HEK293T (cell line): ENCODE data around the gene ALPL.

Experiments
- CTCF ChIA-PET: fragments of 350-600 bp; formaldehyde crosslinking; extraction: SDS; loops from one replicate; lab custom pipeline; 2021; ENCODE audit warnings: antibody characterized with exemption, inconsistent platforms; lab: Yijun Ruan, JAX
- POLR2A ChIA-PET: fragments of 350-600 bp; formaldehyde crosslinking; extraction: SDS; loops from one replicate; lab custom pipeline; 2020; ENCODE audit warnings: antibody characterized with exemption, inconsistent platforms; lab: Yijun Ruan, JAX
- DNase-seq: peaks from one replicate; pipeline ENCODE4 v3.0.0; 2012; ENCODE audit warnings: mixed read lengths; ENCODE audit errors: extremely low spot score
- ARNT ChIP-seq: fragments of 450-650 bp; IDR thresholded peaks from 2 replicates; pipeline ENCODE4 v1.6.1; 2017; ENCODE audit warnings: mild to moderate bottlenecking
- BHLHE40 ChIP-seq: fragments of 450-650 bp; IDR thresholded peaks from 2 replicates; pipeline ENCODE4 v1.6.1; 2016; ENCODE audit warnings: mild to moderate bottlenecking, moderate library complexity, borderline replicate concordance
- CTBP1 ChIP-seq: fragments of 450-650 bp; IDR thresholded peaks from 2 replicates; pipeline ENCODE4 v1.6.1; 2016; ENCODE audit warnings: borderline replicate concordance
- ELF4 ChIP-seq: fragments of 450-650 bp; IDR thresholded peaks from 2 replicates; pipeline ENCODE4 v1.6.1; 2017; ENCODE audit warnings: antibody characterized with exemption
- FOXA1 ChIP-seq: fragments of 450-650 bp; IDR thresholded peaks from 2 replicates; pipeline ENCODE4 v1.6.1; 2016; ENCODE audit warnings: mild to moderate bottlenecking
- FOXK2 ChIP-seq: fragments of 450-650 bp; IDR thresholded peaks from 2 replicates; pipeline ENCODE4 v1.6.1; 2016; ENCODE audit warnings: mild to moderate bottlenecking
- FOXM1 ChIP-seq: fragments of 450-650 bp; IDR thresholded peaks from 2 replicates; pipeline ENCODE4 v1.6.1; 2017; ENCODE audit warnings: mild to moderate bottlenecking, borderline replicate concordance
- HDGF ChIP-seq: fragments of 450-650 bp; IDR thresholded peaks from 2 replicates; pipeline ENCODE4 v1.6.1; 2017; ENCODE audit warnings: antibody characterized with exemption, borderline replicate concordance
- L3MBTL2 ChIP-seq: fragments of 450-650 bp; conservative IDR thresholded peaks from 2 replicates; pipeline ENCODE4 v1.6.1; 2016; ENCODE audit warnings: mild to moderate bottlenecking
- LEF1 ChIP-seq: fragments of 450-650 bp; IDR thresholded peaks from 2 replicates; pipeline ENCODE4 v1.6.1; 2017; ENCODE audit warnings: mild to moderate bottlenecking, borderline replicate concordance
- NFRKB ChIP-seq: fragments of 450-650 bp; IDR thresholded peaks from 2 replicates; pipeline ENCODE4 v1.6.1; 2016; ENCODE audit warnings: mild to moderate bottlenecking, moderate library complexity
- PKNOX1 ChIP-seq: fragments of 450-650 bp; IDR thresholded peaks from 2 replicates; pipeline ENCODE4 v1.6.1; 2016
- SP1 ChIP-seq: fragments of 450-650 bp; IDR thresholded peaks from 2 replicates; pipeline ENCODE4 v1.6.1; 2017
- SUZ12 ChIP-seq: fragments of 450-650 bp; IDR thresholded peaks from 2 replicates; pipeline ENCODE4 v1.6.1; 2016; ENCODE audit warnings: mild to moderate bottlenecking
- TARDBP ChIP-seq: fragments of 450-650 bp; IDR thresholded peaks from 2 replicates; pipeline ENCODE4 v1.6.1; 2016
- ZNF384 ChIP-seq: fragments of 450-650 bp; IDR thresholded peaks from 2 replicates; pipeline ENCODE4 v1.6.1; 2016

The ALPL gene

GRCh38 chr1:21507511-21508270, 1.5 kb upstream of the ALPL start:
- ChIA-PET CTCF (interaction anchor here (0.7 kb wide), 1 partner anchor 441 kb away, joined by 4 read pairs; no protein-coding TSS in a partner anchor), POLR2A (no interaction called here)
- no peak for TF ChIP-seq FOXA1
- no peak for TF ChIP-seq FOXK2
- no peak for TF ChIP-seq ARNT
- no peak for TF ChIP-seq LEF1
- no peak for TF ChIP-seq ZNF384
- TF ChIP-seq L3MBTL2: no peak
- no peak for TF ChIP-seq SP1
- no peak for TF ChIP-seq SUZ12
- no peak for TF ChIP-seq HDGF
- no peak for TF ChIP-seq ELF4
- TF ChIP-seq PKNOX1: no peak
- no peak for TF ChIP-seq CTBP1
- no peak for TF ChIP-seq NFRKB
- TF ChIP-seq BHLHE40: no peak
- TF ChIP-seq TARDBP: no peak
- TF ChIP-seq FOXM1: no peak
- no peak for DNase-seq

- peak; percentile 91 for DNase-seq
- POLR2A ChIA-PET: no interaction called here
These were observed 458 bp upstream of the ALPL start for GRCh38 chr1:21508580-21509350.

GRCh38 chr1:21510113-21510493, 880 bp downstream of the ALPL start:
- no peak for DNase-seq
- ChIA-PET POLR2A (no interaction called here), CTCF (no interaction called here)
- TF ChIP-seq FOXM1 (no peak), BHLHE40 (no peak), SP1 (no peak), PKNOX1 (no peak), FOXA1 (no peak), HDGF (no peak), ELF4 (no peak), ARNT (no peak), ZNF384 (no peak), L3MBTL2 (no peak), SUZ12 (no peak), FOXK2 (no peak)

More at GRCh38 chr1:21508580-21509350, 458 bp upstream of the ALPL start:
- TF ChIP-seq NFRKB (no peak), ZNF384 (no peak), HDGF (no peak), PKNOX1 (no peak), ELF4 (no peak), FOXK2 (no peak), ARNT (no peak), TARDBP (no peak), CTBP1 (no peak), FOXM1 (no peak), FOXA1 (no peak)
- CTCF ChIA-PET: interaction anchor here (0.6 kb wide), 1 partner anchor 26 kb away, joined by 3 read pairs; no protein-coding TSS in a partner anchor

DNA sequence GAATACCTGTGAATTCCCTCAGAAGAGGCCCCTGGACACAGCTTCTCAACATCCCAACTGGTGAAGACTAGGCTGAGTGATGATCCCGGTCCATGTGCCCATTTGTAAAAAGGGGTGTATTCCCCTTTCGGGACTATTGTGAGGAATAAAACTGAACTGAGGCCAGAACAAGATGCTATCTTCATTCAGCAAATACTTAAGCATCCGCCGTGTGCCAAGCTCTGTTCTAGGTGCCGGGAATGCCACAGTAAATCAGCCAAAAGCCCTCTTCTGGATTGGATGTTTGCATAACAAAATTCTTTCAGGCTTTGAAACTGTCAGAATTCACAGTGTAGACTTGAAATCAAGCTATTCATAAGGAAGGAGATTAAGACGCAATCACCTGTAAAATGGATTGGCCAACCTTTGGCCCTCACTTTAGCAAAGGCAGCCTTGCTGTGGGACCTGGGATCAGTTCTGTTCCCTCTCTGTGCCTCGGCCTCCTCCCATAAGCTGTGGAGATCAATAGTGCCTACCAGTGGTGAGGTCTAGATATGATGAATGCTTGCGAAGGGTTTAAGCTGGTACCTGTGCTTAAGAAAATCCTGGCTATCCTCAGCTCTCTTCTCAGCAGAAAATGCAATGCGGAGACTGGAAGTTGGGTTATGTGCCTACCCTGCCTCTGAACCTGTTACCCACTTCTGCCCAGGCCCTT, 1.8 kb downstream of the ALPL start:
- POLR2A ChIA-PET: no interaction called here
- TF ChIP-seq ARNT (no peak), FOXM1 (no peak), L3MBTL2 (no peak), SUZ12 (no peak)
- CTCF ChIA-PET: no interaction called here

DNA sequence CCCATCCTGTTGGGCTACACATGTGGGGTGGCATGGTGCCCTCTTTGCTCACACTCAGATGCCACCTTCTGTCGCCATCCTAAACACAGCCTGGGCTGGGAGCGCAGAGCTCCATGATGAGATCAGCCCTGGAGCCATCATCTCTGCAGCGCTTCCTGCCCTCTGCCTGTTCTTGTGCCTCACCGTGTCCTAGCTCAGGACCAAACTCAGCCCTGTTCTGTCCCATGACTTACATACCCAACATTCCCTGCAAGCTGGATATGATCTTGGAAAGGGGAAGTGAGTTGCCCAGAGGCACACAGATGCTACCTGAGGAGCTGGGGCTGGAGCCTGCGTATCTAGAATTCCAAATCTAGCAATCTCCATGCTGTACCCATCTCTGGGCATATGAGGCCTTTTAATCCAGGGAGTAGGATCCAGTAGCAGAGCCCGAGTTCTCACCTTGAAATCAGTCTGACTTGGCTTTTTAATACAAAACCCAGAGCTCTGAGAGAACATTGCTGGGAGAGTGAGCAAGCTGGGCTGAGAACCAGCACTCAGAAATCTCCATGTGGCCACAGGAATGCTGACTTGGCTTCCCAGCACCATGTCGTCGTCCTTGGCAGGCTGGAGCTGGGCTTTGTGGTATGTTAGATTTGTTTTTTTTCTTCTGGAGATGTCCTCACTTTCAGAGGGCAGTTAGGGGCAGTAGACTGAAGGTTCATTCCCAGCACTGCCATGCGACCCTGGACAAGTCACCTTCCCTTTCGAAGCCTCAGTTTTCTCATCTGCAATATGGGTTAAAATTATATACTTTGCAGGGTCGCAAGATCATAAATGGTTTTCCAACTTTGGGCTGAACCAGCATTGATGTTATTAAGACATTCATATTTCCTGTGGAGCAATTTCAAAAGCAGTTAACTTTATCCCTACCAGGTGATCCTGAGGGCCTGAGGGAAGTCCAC, 2.6 kb downstream of the ALPL start:
- POLR2A ChIA-PET: no interaction called here
- DNase-seq: no peak

More for the DNA sequence above, 1.8 kb downstream of the ALPL start:
- DNase-seq: no peak

More for the DNA sequence above, 2.6 kb downstream of the ALPL start:
- no peak for TF ChIP-seq PKNOX1
- no peak for TF ChIP-seq BHLHE40
- no peak for TF ChIP-seq ZNF384
- no peak for TF ChIP-seq TARDBP
- no peak for TF ChIP-seq FOXK2
- no peak for TF ChIP-seq CTBP1
- no peak for TF ChIP-seq SUZ12
- TF ChIP-seq NFRKB: no peak
- TF ChIP-seq SP1: no peak
- no peak for TF ChIP-seq ELF4
- TF ChIP-seq HDGF: no peak
- TF ChIP-seq L3MBTL2: no peak
- TF ChIP-seq LEF1: no peak
- no peak for TF ChIP-seq ARNT
- no peak for TF ChIP-seq FOXM1
- TF ChIP-seq FOXA1: no peak
- CTCF ChIA-PET: interaction anchor here (0.6 kb wide), 1 partner anchor 137 kb away, joined by 3 read pairs; no protein-coding TSS in a partner anchor
